Loucy (cell line): Measurements from ENCODE around the gene ABCC3.

Source experiments
- H2AFZ ChIP-seq: fragments of 200-600 bp; sonication (generic); 2 replicates; pipeline ENCODE4 v1.6.0; 2016; ENCODE audit warnings: antibody characterized with exemption, mild to moderate bottlenecking, low read length, moderate library complexity
- H3F3A ChIP-seq: fragments of 200-600 bp; 2 replicates; pipeline ENCODE4 v1.6.0; 2016; ENCODE audit warnings: antibody characterized with exemption, low read depth, mild to moderate bottlenecking
- H3K27me3 ChIP-seq: fragments of 200-600 bp; sonication (generic); 2 replicates; pipeline ENCODE4 v1.6.1; 2014; ENCODE audit warnings: low read length, mild to moderate bottlenecking; ENCODE audit not compliant: insufficient read depth, poor library complexity, severe bottlenecking
- H3K36me3 ChIP-seq: fragments of 200-600 bp; sonication (generic); 2 replicates; pipeline ENCODE4 v1.6.1; 2016; ENCODE audit warnings: low read length; ENCODE audit not compliant: insufficient read depth
- H3K4me1 ChIP-seq: fragments of 200-600 bp; sonication (generic); 2 replicates; pipeline ENCODE4 v1.5.1; 2014; ENCODE audit warnings: low read length, mild to moderate bottlenecking; ENCODE audit not compliant: insufficient read depth, poor library complexity, severe bottlenecking
- H3K4me2 ChIP-seq: fragments of 200-600 bp; sonication (generic); 2 replicates; pipeline ENCODE4 v1.6.0; 2014; ENCODE audit warnings: antibody characterized with exemption, low read length, low read depth, mild to moderate bottlenecking; ENCODE audit not compliant: poor library complexity, severe bottlenecking
- H3K4me3 ChIP-seq: fragments of 200-600 bp; sonication (generic); 2 replicates; pipeline ENCODE4 v1.5.1; 2014; ENCODE audit warnings: low read length, mild to moderate bottlenecking, mixed read lengths; ENCODE audit not compliant: poor library complexity, severe bottlenecking
- H3K79me2 ChIP-seq: fragments of 200-600 bp; sonication (generic); 2 replicates; pipeline ENCODE4 v1.6.1; 2014; ENCODE audit warnings: low read length; ENCODE audit not compliant: insufficient read depth
- H3K9ac ChIP-seq: fragments of 200-600 bp; sonication (generic); 2 replicates; pipeline ENCODE4 v1.6.0; 2014; ENCODE audit warnings: mild to moderate bottlenecking, low read depth, low read length, moderate library complexity; ENCODE audit not compliant: poor library complexity, severe bottlenecking
- H3K9me2 ChIP-seq: fragments of 200-600 bp; sonication (generic); replicated peaks from 2 replicates; pipeline ENCODE4 v1.6.1; 2016; ENCODE audit warnings: low read depth, low read length, mixed read lengths
- H3K9me3 ChIP-seq: fragments of 200-600 bp; sonication (generic); 2 replicates; pipeline ENCODE4 v1.6.1; 2014; ENCODE audit warnings: mild to moderate bottlenecking, antibody characterized with exemption, low read length, low read depth; ENCODE audit not compliant: insufficient read depth
- H4K20me1 ChIP-seq: fragments of 200-600 bp; sonication (generic); 2 replicates; pipeline ENCODE4 v1.6.0; 2014; ENCODE audit warnings: antibody characterized with exemption, low read length, mild to moderate bottlenecking; ENCODE audit not compliant: insufficient read depth, poor library complexity, severe bottlenecking
- CTCF ChIP-seq: fragments of 200-600 bp; sonication (generic); conservative IDR thresholded peaks from 2 replicates; pipeline ENCODE4 v1.5.1; 2014; ENCODE audit warnings: mild to moderate bottlenecking, antibody characterized with exemption, low read length
- EZH2phosphoT487 ChIP-seq: fragments of 200-600 bp; IDR thresholded peaks from 2 replicates; pipeline ENCODE4 v1.6.1; 2018; ENCODE audit warnings: antibody characterized with exemption, mild to moderate bottlenecking, moderate library complexity, borderline replicate concordance

ABCC3 gene

GRCh38 chr17:50635982-50636803 is 1.5 kb downstream of the ABCC3 start:
- Histone ChIP-seq H3K9ac (no peak overlapping the region), H3K9me2 (no peaks in the 10 kb centered on the region), H3K9me3 (no peaks in the 10 kb centered on the region), H3K36me3 (no peaks in the 10 kb centered on the region), H3F3A (no peaks in the 10 kb centered on the region), H4K20me1 (no peaks in the 10 kb centered on the region), H3K4me2 (no peak overlapping the region), H3K79me2 (no peaks in the 10 kb centered on the region), H3K27me3 (no peaks in the 10 kb centered on the region), H3K4me1 (peaks cover 1% of the 10 kb centered on the region), H3K4me3 (no peak overlapping the region), H2AFZ (no peak overlapping the region)
- TF ChIP-seq CTCF (no peak), EZH2phosphoT487 (no peak)

DNA sequence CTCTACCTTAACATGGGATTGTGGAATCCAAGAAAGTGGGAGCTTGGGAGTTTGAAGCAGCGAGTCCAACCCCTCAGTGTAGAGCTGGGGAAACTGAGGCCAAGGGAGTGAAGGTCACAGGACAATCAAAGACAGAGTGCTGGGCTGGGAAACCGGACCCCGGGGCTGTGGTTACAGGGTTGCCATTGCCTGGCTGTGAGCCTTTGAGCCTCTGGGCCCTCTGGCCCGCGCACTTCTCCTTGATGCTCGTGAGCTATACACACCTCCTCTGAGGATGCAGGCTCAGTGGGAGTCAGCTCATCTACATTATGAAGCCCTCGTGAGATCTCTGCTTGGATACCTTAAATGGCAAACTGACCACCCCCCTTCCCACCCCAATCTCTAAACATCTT is 2.1 kb downstream of the ABCC3 start:
- no peaks in the 10 kb centered on the region for H3K36me3 ChIP-seq
- no peaks in the 10 kb centered on the region for H3K27me3 ChIP-seq
- H3K4me1 ChIP-seq, result peaks cover 4% of the 10 kb centered on the region
- H4K20me1 ChIP-seq, result no peaks in the 10 kb centered on the region
- H3K9me3 ChIP-seq, result no peaks in the 10 kb centered on the region
- no peaks in the 10 kb centered on the region for H3K9me2 ChIP-seq
- H3K4me3 ChIP-seq, result no peak overlapping the region
- H3K79me2 ChIP-seq, result no peaks in the 10 kb centered on the region
- no peak overlapping the region for H2AFZ ChIP-seq
- no peak overlapping the region for H3K9ac ChIP-seq
- no peak for TF ChIP-seq CTCF
- no peak for TF ChIP-seq EZH2phosphoT487
- H3F3A ChIP-seq, result no peaks in the 10 kb centered on the region
- no peak overlapping the region for H3K4me2 ChIP-seq

GRCh38 chr17:50637829-50638605 is 3.3 kb downstream of the ABCC3 start:
- Histone ChIP-seq H2AFZ (no peak overlapping the region), H3K4me1 (peaks cover 4% of the 10 kb centered on the region), H3K27me3 (no peaks in the 10 kb centered on the region), H3K9me2 (no peaks in the 10 kb centered on the region), H3K36me3 (no peaks in the 10 kb centered on the region), H4K20me1 (no peaks in the 10 kb centered on the region), H3K4me2 (no peak overlapping the region), H3K9ac (no peak overlapping the region), H3K79me2 (no peaks in the 10 kb centered on the region), H3K4me3 (no peak overlapping the region), H3K9me3 (no peaks in the 10 kb centered on the region), H3F3A (no peaks in the 10 kb centered on the region)
- TF ChIP-seq CTCF (no peak), EZH2phosphoT487 (no peak)
